NCI-H526 treated with DMSO at 0.1 percent for 48 hours (cell line): Measurements from ENCODE around the gene TMEM273.

Experiments used
- DNase-seq: peaks from one replicate; lab custom pipeline; 2025; lab: John Stamatoyannopoulos, UW

Gene TMEM273

DNA sequence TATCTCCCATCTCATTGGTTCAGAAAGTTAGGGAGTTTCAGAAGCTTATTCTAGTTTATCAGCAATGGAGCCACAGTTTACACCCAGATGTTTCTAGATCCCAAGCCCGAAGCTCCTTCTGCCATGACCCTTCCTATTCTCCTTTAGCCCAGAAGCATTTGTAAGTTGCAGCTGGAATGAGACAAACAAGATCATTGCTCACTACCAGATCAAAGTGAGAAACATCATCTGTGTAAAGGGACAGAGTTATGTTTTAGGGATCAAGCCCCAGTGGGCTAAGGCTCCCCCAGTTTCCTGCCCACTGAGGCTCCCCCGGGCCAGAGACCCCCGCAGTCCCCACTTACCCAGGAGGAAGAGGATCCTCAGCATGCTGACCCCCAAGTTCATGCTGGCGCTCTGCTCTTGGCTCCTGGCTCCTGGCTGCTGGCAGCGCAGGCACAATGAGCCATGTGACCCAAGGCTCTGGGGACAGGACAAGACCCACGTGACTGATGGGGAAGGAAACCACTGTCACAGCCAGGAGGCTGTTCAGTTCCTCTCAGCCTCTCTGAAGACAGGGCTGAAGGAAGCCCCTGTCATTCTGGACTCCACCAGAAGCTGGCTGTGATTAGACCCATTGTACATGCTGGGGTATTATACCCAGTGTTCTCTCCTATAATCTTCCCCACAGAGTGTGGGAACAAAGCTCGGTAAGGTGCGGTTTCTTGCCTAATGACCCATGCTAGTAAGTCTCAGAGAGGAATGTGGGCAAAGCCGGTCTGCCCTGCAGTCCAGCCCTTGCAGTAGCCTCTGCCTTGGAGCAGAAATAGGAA lies at the start of gene TMEM273:
TMEM273 (minus strand) TSS at position 442 of the 812 bp plus-strand sequence; CDS start at position 387, 55 bp downstream.
- no peak for DNase-seq

DNA sequence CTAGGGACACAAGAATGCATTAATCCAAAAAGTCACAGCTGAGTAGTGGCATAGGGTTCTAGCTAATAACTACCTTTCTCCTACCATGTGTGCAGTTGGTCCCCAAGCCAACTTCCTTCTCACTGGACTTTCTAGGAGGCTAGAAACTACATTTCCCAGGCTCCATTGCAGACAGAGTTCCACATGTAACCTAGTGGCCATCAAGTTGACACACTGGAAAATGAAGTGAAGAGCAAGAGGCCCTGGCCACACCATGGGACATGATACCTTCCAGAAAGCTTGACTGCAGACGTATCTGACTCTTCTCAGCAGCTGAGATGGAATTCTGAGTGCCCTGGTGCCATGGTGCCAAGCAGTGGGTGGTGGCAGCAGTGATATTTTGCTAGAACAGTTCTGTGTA lies 49.8 kb upstream of the TMEM273 start:
- no peak for DNase-seq

- no peak for DNase-seq
Observed at GRCh38 chr10:49235392-49235791, 47.2 kb upstream of the TMEM273 start.

DNA sequence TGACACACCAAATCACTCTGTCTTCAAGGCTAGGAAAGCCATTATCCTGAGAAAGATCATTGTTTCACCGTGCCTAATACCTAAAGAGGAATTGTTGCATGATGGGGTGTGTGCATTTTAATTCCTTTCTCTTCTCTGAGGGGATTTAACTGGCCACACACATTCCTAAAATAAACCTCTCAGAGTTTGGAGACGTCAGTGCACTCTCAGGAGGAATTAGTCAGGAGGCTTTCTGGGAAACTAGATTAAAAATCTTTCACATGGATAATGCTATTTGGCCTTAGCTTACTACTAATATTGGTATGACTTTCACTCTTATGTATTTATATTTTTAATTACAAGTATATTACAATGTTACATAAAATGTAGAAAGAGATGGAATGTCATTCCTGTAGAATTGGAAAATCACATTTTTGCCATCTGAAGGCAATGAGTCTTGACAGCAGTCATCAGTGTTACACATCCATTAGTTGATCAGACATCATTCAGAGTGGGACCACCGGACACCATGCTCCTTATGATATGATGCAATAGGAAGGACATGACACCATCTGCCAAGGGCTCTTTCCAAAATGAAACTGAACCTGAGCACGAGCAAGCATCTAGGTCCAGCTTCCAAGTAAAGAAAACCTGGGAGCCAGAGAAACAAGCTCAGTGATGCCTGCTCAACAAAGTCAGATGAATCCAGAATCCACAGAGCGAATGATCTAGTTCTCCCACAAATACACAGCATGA lies 43.1 kb upstream of the TMEM273 start:
- DNase-seq, result no peak

DNA sequence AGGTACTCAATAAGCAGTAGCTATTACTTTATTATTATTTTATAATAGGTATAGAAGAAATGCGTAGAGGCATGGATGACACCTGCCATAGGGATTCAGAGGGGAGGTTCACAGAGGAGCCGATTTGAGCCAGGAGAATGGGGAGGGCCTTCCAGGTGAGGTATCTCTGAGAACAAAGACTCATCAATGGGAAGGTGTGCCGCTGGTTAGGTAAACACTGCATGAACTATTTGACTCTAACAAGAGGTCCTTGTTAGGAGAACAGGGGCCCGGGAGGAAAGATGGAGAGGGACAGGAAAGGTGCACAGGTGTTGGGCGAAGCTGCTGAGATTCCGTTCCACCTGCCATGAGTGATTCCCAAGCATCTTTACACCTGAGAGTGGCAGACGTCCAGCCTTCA lies 41.8 kb upstream of the TMEM273 start:
- peak; percentile 5 for DNase-seq

- no peak for DNase-seq
Observed at GRCh38 chr10:49228677-49229076, 40.5 kb upstream of the TMEM273 start.

GRCh38 chr10:49227406-49227805 lies 39.2 kb upstream of the TMEM273 start:
- no peak for DNase-seq

- DNase-seq, result no peak
Observed at GRCh38 chr10:49226594-49226993, 38.4 kb upstream of the TMEM273 start.

DNA sequence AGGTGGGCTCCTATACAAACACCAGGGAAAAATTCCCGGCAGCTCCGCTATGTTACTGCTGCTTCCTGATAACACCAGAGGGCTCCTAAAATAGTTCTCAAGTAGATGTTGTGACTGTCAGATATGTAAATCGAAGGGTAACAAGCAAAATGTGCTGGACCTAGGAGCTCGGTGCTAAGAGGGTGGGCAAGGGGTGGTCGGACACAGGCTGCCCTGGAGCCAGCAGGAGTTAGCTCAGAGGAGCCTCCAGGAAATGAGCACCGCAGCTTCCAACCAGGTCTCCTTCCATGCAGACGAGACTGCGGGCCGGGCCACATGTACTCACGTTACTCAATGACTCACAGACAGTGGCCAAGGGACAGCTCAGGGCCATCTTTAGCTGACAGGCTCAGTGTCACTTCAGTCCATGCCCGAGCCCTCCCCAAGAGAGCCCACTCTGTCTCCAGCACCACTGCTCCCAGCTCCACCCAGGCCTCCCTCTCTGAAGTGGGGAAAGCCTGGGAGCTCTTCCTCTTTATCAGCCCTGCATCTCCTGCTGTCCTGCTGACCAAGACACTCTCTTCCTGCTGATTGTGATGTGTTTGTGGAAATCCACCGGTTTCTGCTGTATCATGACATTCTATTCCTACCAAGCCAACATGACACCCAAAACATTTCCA lies 37.2 kb upstream of the TMEM273 start:
- DNase-seq, result no peak

DNA sequence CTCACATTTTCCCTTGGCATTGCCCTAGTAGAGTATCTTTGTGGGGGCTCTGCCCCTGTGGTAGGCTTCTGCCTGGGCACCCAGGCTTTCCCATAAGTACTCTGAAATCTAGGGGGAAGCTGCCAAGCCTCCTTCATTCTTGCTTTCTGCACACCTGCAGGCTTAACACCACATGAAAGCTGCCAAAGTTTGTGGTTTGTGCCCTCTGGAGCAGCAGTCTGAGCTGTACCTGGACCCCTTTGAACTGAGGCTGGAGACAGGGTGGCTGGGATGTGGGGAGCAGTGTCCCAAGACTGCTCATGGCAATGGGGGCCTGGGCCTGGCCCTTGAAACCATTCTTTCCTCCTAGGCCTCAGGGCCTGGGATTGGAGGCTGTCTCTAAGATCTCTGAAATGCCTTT lies 35.0 kb upstream of the TMEM273 start:
- no peak for DNase-seq

DNA sequence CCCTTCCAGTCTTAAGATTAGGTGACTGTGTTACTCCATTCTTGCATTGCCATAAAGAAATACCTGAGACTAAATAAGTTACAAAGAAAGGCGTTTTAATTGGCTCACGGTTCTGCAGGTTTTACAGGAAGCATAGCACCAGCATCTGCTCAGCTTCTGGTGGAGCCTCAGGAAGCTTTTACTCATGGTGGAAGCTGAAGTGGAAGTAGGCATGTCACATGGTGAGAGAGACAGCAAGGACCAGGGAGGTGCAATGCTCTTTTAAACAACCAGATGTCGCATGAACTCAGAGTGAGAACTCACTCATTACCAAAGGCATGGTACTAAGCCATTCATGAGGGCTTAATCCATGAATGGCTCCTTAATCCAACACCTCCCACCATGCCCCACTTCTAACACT lies 34.0 kb upstream of the TMEM273 start:
- DNase-seq, result no peak

GRCh38 chr10:49220679-49221078 lies 32.5 kb upstream of the TMEM273 start:
- DNase-seq, result no peak

DNA sequence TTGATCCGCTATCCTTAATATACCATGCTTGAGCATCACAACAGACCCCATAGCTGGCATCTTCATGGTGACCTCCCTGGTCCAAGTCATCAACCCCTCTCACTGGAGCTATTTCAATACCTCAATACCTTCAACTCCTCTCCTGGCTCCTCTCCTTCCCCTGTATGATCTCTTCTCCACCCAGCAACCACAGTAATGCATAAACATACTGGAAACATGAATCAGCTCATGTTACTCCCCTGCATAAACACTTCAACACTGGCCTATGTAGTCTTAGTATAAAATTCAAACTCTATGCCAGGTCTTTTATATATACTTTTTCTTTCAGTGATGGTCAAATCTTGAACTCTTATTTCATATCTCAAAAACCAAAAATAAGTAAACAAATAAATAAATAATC lies 31.8 kb upstream of the TMEM273 start:
- DNase-seq, result no peak

- DNase-seq, result no peak
Observed at GRCh38 chr10:49219248-49219647, 31.1 kb upstream of the TMEM273 start.

DNA sequence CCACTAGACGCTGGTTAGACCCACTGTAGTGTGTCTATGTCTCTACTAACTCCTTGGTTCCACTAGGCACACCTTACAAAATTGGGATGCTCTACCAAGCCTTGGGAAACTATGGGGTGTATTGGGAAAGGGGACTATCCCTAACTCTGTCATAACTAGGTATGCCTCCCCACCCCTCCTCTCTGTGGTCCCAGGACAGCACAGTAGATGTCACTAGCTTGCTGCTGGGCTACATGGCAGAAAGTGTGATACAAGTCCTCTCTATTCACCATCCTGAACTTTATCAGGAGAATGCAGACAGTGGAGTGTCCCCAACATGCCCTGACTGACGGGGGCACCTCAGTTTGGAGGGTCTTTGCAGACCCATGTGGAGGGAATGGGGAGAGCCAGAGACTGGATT lies 30.3 kb upstream of the TMEM273 start:
- no peak for DNase-seq

DNA sequence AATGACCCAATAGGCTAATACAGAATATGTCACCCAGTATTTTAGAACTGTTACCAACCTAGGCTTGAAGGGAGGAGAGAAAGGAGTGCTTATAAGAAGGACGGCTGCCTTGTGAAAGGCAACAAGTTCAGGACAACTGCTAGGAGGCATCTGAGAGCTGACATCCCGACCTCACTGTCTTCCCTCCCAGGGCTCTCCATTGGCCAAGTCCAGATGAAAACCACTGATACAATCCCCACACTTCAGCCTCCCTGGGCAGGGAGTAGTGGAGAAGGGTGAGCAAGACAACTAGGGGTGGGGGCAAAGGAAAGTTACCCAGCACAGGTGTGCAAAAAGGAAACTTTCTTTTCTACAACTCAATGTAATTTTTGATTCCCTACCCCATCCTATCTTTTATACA lies 29.5 kb upstream of the TMEM273 start:
- no peak for DNase-seq

DNA sequence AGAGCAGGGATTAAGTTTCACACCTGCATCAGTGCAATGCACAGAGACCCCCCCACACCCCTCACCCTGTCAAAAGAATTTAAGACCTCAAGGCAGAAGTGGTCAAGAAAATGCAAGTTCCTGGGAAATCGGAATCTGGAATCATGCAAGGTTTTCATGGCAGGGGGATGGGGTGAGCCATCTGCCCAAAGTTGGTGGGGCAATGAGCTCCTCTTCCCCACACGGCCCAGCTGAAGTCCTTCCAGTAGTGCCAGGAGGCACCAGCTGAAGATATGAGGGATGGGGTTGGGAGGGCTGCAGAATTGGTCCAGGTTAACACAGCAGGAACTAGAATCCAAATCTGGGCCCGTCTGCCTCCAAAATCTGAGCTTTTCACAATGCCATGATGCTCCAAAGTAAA lies 25.0 kb upstream of the TMEM273 start:
- DNase-seq, result no peak

- no peak for DNase-seq
Observed at GRCh38 chr10:49212783-49213182, 24.6 kb upstream of the TMEM273 start.

- DNase-seq, result no peak
Observed at GRCh38 chr10:49212076-49212475, 23.9 kb upstream of the TMEM273 start.

- DNase-seq, result no peak
Observed at GRCh38 chr10:49208996-49209395, 20.8 kb upstream of the TMEM273 start.

DNA sequence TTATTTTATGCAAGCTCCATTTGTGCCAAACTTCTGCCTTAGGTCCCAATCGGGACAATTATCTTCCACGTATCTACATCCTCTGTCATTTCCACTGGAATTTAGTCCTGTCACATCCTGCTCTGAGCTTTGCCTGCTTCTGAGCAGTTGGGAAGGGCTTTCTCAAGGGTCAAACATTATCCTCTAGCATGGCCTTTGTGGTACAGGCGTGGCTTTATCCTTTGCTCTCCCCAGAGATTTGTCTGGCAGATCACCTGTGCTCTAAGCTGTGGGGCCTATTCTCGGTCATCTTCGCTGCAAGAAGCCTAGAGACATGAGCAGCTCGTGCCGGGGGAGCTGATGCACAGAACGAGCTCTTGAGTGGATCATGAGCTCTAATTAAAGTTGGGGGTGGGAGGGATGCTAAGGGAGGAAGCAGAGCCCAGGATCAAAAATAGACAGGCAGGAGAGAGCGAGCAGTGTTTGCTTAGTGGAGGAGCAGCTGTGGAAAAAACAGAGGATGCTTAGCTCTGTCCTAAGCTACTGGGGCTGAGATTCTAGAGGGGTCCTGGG lies 19.8 kb upstream of the TMEM273 start:
- DNase-seq, result no peak

DNA sequence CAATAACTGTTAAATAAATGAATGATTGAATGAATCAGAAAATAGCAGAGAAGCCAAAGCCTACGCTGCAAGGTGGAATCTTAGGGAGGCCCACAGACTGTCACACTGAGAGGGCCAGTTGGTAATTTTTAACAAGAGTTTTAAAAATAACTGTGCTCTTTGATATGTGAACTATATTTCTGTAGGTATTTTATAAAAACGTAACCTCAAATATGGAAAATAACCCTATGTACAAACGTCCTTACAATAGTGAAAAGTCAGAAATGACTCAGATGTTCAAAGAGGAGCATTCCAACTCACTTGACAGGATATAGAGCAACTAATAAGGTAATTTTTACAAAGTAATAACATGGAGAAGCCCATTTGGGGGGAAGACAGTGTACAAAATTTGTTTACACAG lies 18.9 kb upstream of the TMEM273 start:
- no peak for DNase-seq

DNA sequence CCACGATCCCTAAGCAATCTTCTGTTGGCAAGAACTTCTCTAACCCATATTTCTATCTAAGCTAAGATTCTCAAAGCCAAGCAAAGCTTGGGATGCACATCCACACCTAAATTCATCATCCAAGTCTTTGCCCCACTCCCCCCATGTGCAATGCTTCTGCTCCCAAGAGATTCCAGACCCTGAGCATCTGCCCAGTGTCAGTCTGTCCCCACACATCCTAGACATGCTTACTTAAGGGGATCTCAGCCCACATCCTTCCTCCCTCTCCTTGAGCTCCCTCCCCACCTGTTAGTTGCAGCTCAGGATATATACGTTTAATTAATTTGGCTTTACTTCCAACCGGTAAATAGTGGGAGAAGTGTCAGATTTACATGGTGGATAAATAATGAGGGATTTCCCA lies 17.0 kb upstream of the TMEM273 start:
- DNase-seq, result no peak
